GM18951 (cell line): ENCODE measurements around the gene PTGIS.

ENCODE experiments used
- POLR2A ChIP-seq: IDR thresholded peaks from 4 replicates; pipeline ENCODE4 v1.6.1; 2011; ENCODE audit warnings: mild to moderate bottlenecking; ENCODE audit not compliant: insufficient read length, insufficient read depth; ENCODE audit errors: extremely low read depth
- in situ Hi-C: fragments of 300-500 bp; cut with MboI; formaldehyde crosslinking; loops from one replicate; pipeline ENCODE4 v1.12.0; 2022; ENCODE audit warnings: low sequenced_read_pairs, mixed read lengths, inconsistent platforms; ENCODE audit not compliant: unreplicated experiment

Gene PTGIS

GRCh38 chr20:49516916-49517804, 50.8 kb downstream of the PTGIS start:
- no peak for TF ChIP-seq POLR2A
- in situ Hi-C loops: loop anchor here (25.0 kb wide), 1 partner anchor 180 kb away; no protein-coding TSS in a partner anchor

- no peak for TF ChIP-seq POLR2A
- in situ Hi-C loops: loop anchor here (25.0 kb wide), 1 partner anchor 178 kb away; no protein-coding TSS in a partner anchor
Observed at GRCh38 chr20:49515586-49515985, 52.4 kb downstream of the PTGIS start.

- in situ Hi-C loops: loop anchor here (25.0 kb wide), 1 partner anchor 176 kb away; no protein-coding TSS in a partner anchor
- no peak for TF ChIP-seq POLR2A
Observed at GRCh38 chr20:49513517-49513916, 54.4 kb downstream of the PTGIS start.

GRCh38 chr20:49513009-49513408, 54.9 kb downstream of the PTGIS start:
- no peak for TF ChIP-seq POLR2A
- in situ Hi-C loops: loop anchor here (25.0 kb wide), 1 partner anchor 176 kb away; no protein-coding TSS in a partner anchor

- in situ Hi-C loops: loop anchor here (25.0 kb wide), 1 partner anchor 175 kb away; no protein-coding TSS in a partner anchor
- TF ChIP-seq POLR2A: no peak
Observed at GRCh38 chr20:49511788-49512525, 56.0 kb downstream of the PTGIS start.

GRCh38 chr20:49510562-49511122, 57.3 kb downstream of the PTGIS start:
- in situ Hi-C loops: loop anchor here (25.0 kb wide), 1 partner anchor 173 kb away; no protein-coding TSS in a partner anchor
- TF ChIP-seq POLR2A: no peak

GRCh38 chr20:49508435-49509199, 59.3 kb downstream of the PTGIS start:
- in situ Hi-C loops: loop anchor here (25.0 kb wide), 1 partner anchor 171 kb away; no protein-coding TSS in a partner anchor
- TF ChIP-seq POLR2A: no peak

- in situ Hi-C loops: loop anchor here (25.0 kb wide), 1 partner anchor 171 kb away; no protein-coding TSS in a partner anchor
- TF ChIP-seq POLR2A: no peak
Observed at GRCh38 chr20:49507741-49508434, 60.0 kb downstream of the PTGIS start.

GRCh38 chr20:49505518-49505917, 62.4 kb downstream of the PTGIS start:
- no peak for TF ChIP-seq POLR2A
- in situ Hi-C loops: loop anchor here (25.0 kb wide), 1 partner anchor 168 kb away; no protein-coding TSS in a partner anchor

- in situ Hi-C loops: loop anchor here (25.0 kb wide), 1 partner anchor 166 kb away; no protein-coding TSS in a partner anchor
- no peak for TF ChIP-seq POLR2A
Observed at GRCh38 chr20:49503176-49503575, 64.8 kb downstream of the PTGIS start.

GRCh38 chr20:49501917-49502316, 66.0 kb downstream of the PTGIS start:
- TF ChIP-seq POLR2A: no peak
- in situ Hi-C loops: loop anchor here (25.0 kb wide), 1 partner anchor 165 kb away; no protein-coding TSS in a partner anchor

GRCh38 chr20:49497398-49497669, 70.6 kb downstream of the PTGIS start:
- in situ Hi-C loops: no loop called here
- no peak for TF ChIP-seq POLR2A
